Ovary (tissue), 9 donors: ENCODE data around the gene MRAS. TPM values are rescaled to one million over a fixed set of nuclear protein-coding genes. Genes with fewer than 3 reads are reported as not detected.

Source experiments
- DNase-seq, 5 donors: peaks; one replicate each; pipeline ENCODE4 v3.0.0-alpha.2; 2019 to 2020
- H3K27ac ChIP-seq, 2 donors: fragments of 200-600 bp; one replicate each; pipeline versions ENCODE4 v1.5.1 to v1.8.0; 2019 to 2022
- H3K27me3 ChIP-seq: fragments of 200-600 bp; one replicate; pipeline ENCODE4 v1.8.0; 2022
- H3K36me3 ChIP-seq: fragments of 200-600 bp; sonication (generic); one replicate; pipeline ENCODE4 v1.5.1; 2019
- H3K4me1 ChIP-seq: one replicate; pipeline ENCODE4 v1.8.1; 2013; ENCODE audit warnings: mild to moderate bottlenecking, moderate library complexity; ENCODE audit not compliant: insufficient read depth
- H3K4me3 ChIP-seq: fragments of 200-600 bp; sonication (generic); one replicate; pipeline ENCODE4 v1.5.1; 2017
- H3K9me3 ChIP-seq, 2 donors: fragments of 200-600 bp in 1 of 2; sonication (generic) in 1 of 2; one replicate each; pipeline versions ENCODE4 v1.5.1 to v1.8.1; 2013 to 2019; ENCODE audit warnings: mild to moderate bottlenecking in 1 of 2, moderate library complexity in 1 of 2
- EP300 ChIP-seq: sonication (generic); formaldehyde crosslinking; IDR thresholded peaks from one replicate; pipeline ENCODE4 v1.6.1; 2017; ENCODE audit warnings: antibody characterized with exemption
- POLR2A ChIP-seq: fragments of 450-650 bp; IDR thresholded peaks from one replicate; pipeline ENCODE4 v1.6.1; 2017; ENCODE audit warnings: antibody characterized with exemption, mild to moderate bottlenecking, moderate library complexity
- WGBS, 3 donors: extraction: QIAGEN DNeasy Blood & Tissue Kit in 1 of 3; methylation state at CpG; one replicate each; pipeline versions ENCODE4 v1.1.5 to v1.1.7; 2013 to 2017; 5-methylcytosine and 5-hydroxymethylcytosine counted together
- intact Hi-C, 4 donors: fragments of 100-400 bp; cut with DNase I; formaldehyde crosslinking; loops; one replicate each; pipeline versions ENCODE4 v1.11.0 to v1.15.1; 2022 to 2023
- polyA plus RNA-seq, 2 donors: library from polyadenylated mRNA; stranded (reverse); fragments of 200-250 nt in 1 of 2; fragments of 350-450 nt in 1 of 2; fragmentation: Illumina TruSeq in 1 of 2; extraction: RNeasy Lipid Tissue Mini Kit (QIAGEN cat#74804) in 1 of 2; gene quantifications; one replicate each; pipeline ENCODE4 v1.2.3, GENCODE V29; 2013 to 2014
- total RNA-seq, 7 donors: library from RNA; depleted of rRNA in 2 of 7; stranded (reverse); fragments of >200 nt in 2 of 7; fragmentation: NEBNext Ultra II Directional in 3 of 7; extraction: Animal tissue kit (Norgen Biotek cat#: 25700) in 3 of 7; gene quantifications; one replicate each; pipeline versions ENCODE4 v1.1.0 to v1.2.4, GENCODE V29; 2016 to 2023
- TF ChIP-seq, protein P1 (sequence below), 3 donors: fragments of 450-650 bp in 2 of 3; fragments of 200-600 bp in 1 of 3; IDR thresholded peaks; one replicate each; pipeline versions ENCODE4 v1.5.1 to v1.8.0; 2016 to 2022; ENCODE audit warnings: antibody characterized with exemption in 3 of 3, mild to moderate bottlenecking in 1 of 3
- donor health status: DM: no; HTN: no; CAD: no; lungs with moderate emphysema.
- donor health status: DM: no; HTN: no; CAD: no.
- donor health status: Bipolar disorder and iron deficiency.
- donor health status: DM: yes; HTN: yes; CAD: no.
- donor health status: DM: no; HTN: no; CAD: no.
- donor health status: DM: yes; HTN: yes; CAD: no.

The MRAS gene
- total and polyA plus RNA-seq, 9 donors: 35.9 to 148 (median 80.5) TPM

- 87 to 91% (median 90%) methylated on average over 5 of the region's 5 CpGs for WGBS, 3 donors
- no peaks in the 10 kb centered on the region for H3K36me3 ChIP-seq
- H3K27ac ChIP-seq: peak overlapping the region in 1 of 2 donors; percentile 2
- no peaks in the 10 kb centered on the region for H3K9me3 ChIP-seq
- H3K4me1 ChIP-seq: peaks cover 25% of the 10 kb centered on the region
- no peak overlapping the region for H3K4me3 ChIP-seq
- no peak for DNase-seq
- H3K27me3 ChIP-seq: no peaks in the 10 kb centered on the region
- TF ChIP-seq EP300 (no peak), POLR2A (no peak)
- TF ChIP-seq, protein P1, sequence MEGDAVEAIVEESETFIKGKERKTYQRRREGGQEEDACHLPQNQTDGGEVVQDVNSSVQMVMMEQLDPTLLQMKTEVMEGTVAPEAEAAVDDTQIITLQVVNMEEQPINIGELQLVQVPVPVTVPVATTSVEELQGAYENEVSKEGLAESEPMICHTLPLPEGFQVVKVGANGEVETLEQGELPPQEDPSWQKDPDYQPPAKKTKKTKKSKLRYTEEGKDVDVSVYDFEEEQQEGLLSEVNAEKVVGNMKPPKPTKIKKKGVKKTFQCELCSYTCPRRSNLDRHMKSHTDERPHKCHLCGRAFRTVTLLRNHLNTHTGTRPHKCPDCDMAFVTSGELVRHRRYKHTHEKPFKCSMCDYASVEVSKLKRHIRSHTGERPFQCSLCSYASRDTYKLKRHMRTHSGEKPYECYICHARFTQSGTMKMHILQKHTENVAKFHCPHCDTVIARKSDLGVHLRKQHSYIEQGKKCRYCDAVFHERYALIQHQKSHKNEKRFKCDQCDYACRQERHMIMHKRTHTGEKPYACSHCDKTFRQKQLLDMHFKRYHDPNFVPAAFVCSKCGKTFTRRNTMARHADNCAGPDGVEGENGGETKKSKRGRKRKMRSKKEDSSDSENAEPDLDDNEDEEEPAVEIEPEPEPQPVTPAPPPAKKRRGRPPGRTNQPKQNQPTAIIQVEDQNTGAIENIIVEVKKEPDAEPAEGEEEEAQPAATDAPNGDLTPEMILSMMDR (IDR thresholded peaks at IDR 0.05): no peak
- intact Hi-C loops: no loop called here
These were observed 30.0 kb downstream of the MRAS start for GRCh38 chr3:138378331-138378730.

DNA sequence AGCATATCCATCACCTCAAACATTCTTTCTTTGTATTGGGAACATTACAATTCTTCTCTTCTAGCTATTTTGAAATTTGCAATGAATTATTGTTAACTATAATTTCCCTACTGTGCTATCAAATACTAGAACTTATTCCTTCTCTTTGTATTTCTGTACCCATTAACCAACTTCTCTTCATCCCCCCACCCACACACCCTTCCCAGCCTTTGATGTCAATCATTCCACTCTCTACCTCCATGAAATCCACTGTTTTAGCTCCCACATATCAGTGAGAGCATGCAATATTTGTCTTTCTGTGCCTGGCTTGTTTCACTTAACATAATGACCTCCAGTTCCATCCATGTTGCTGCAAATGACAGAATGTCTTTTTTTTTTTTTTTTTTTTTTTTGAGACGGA lies 30.6 kb downstream of the MRAS start:
- no peak for DNase-seq

DNA sequence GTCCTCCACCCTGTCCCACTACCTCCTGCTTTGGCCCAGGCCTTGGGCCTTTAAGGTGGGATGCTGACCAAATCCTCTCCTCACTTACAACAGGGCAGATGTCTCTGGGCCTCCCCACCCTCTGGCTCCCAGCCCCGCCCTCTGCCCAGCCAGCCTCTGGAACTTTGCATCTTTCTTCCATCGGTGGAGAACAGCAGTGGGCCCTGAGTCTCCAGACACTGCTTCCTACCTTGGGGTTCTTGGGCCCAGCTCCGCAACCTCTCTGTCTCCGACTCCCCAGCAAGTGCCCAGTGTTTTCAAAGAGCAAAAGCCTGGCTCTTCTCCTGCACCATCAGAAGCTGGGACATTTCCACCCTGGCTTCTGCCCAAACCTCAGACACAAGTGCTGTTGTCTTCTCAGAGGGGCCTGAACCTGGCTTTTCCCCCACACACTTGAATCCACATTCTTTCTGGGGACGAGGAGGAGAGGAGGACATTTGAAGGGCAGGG lies 33.1 kb downstream of the MRAS start:
- no peaks in the 10 kb centered on the region for H3K27me3 ChIP-seq
- H3K36me3 ChIP-seq: no peaks in the 10 kb centered on the region
- H3K4me3 ChIP-seq: no peak overlapping the region
- TF ChIP-seq POLR2A (no peak), EP300 (no peak)
- TF ChIP-seq, protein P1 (IDR thresholded peaks at IDR 0.05): no peak
- no peaks in the 10 kb centered on the region for H3K9me3 ChIP-seq
- DNase-seq: peak; percentile 57 to 75 (median 62)
- intact Hi-C loops: no loop called here
- H3K4me1 ChIP-seq: peaks cover 17% of the 10 kb centered on the region
- WGBS, 3 donors: 49 to 54% (median 51%) methylated on average over 5 of the region's 5 CpGs
- peak overlapping the region; percentile 60 to 73 for H3K27ac ChIP-seq

More for the DNA sequence above, 30.6 kb downstream of the MRAS start:
- Histone ChIP-seq H3K4me1 (peaks cover 25% of the 10 kb centered on the region), H3K27ac (no peak overlapping the region), H3K36me3 (no peaks in the 10 kb centered on the region), H3K27me3 (no peaks in the 10 kb centered on the region), H3K9me3 (no peaks in the 10 kb centered on the region), H3K4me3 (no peak overlapping the region)
- TF ChIP-seq, protein P1 (IDR thresholded peaks at IDR 0.05): no peak
- TF ChIP-seq EP300: no peak
- no peak for TF ChIP-seq POLR2A
- intact Hi-C loops: no loop called here
- WGBS, 3 donors: 89 to 100% (median 90%) methylated on average over 1 of the region's 1 CpG

DNA sequence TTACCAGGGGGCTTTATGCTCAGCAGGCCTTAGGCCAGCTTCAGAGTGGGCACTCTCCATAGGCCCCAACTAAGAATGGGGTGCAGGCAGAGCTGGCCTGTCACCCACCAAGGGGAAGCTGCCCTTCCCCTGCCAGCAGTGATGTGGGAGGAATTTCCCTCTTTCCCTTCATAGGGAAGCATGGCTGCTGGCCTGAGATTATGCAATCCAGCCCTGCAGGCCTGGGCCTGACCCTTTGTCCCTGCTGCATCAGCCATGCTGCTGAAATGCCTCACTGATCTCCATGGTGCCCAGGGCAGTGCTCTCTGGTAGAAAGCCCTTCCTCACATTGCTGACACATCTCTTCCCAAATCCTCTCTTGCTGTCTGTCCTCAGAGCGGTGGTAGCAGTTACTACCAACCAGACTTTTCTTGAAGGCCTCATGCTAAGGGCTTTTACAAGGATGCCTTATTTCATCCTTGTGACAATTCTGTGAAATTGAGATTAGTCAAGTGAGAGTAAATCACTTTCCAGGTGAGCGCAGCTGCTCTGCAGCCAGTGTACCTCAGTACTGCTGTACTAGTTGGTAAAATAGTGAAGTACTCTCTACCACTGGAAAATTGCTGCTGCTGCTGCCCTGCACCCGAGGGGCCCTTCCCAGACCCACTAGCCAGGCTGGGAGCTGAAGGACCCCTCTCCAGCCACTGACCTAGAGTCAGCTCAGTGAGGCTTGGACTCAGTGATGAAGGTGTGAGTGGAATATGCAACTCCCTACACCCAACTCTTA lies 33.8 kb downstream of the MRAS start:
- Histone ChIP-seq H3K9me3 (no peaks in the 10 kb centered on the region), H3K27me3 (no peaks in the 10 kb centered on the region), H3K27ac (peak overlapping the region; percentile 60 to 73), H3K4me1 (peaks cover 17% of the 10 kb centered on the region), H3K36me3 (no peaks in the 10 kb centered on the region), H3K4me3 (no peak overlapping the region)
- intact Hi-C loops: no loop called here
- TF ChIP-seq, protein P1 (IDR thresholded peaks at IDR 0.05): no peak
- TF ChIP-seq POLR2A: no peak
- TF ChIP-seq EP300: no peak
- 85 to 86% (median 86%) methylated on average over 3 of the region's 3 CpGs for WGBS, 3 donors
- peak; percentile 74 to 87 (median 81) for DNase-seq
